HEK293T (cell line): ENCODE measurements around the gene HES7.

Experiments
- ARNT ChIP-seq: fragments of 450-650 bp; IDR thresholded peaks from 2 replicates; pipeline ENCODE4 v1.6.1; 2017; ENCODE audit warnings: mild to moderate bottlenecking
- BHLHE40 ChIP-seq: fragments of 450-650 bp; IDR thresholded peaks from 2 replicates; pipeline ENCODE4 v1.6.1; 2016; ENCODE audit warnings: mild to moderate bottlenecking, moderate library complexity, borderline replicate concordance
- CTBP1 ChIP-seq: fragments of 450-650 bp; IDR thresholded peaks from 2 replicates; pipeline ENCODE4 v1.6.1; 2016; ENCODE audit warnings: borderline replicate concordance
- ELF4 ChIP-seq: fragments of 450-650 bp; IDR thresholded peaks from 2 replicates; pipeline ENCODE4 v1.6.1; 2017; ENCODE audit warnings: antibody characterized with exemption
- FOXA1 ChIP-seq: fragments of 450-650 bp; IDR thresholded peaks from 2 replicates; pipeline ENCODE4 v1.6.1; 2016; ENCODE audit warnings: mild to moderate bottlenecking
- FOXK2 ChIP-seq: fragments of 450-650 bp; IDR thresholded peaks from 2 replicates; pipeline ENCODE4 v1.6.1; 2016; ENCODE audit warnings: mild to moderate bottlenecking
- FOXM1 ChIP-seq: fragments of 450-650 bp; IDR thresholded peaks from 2 replicates; pipeline ENCODE4 v1.6.1; 2017; ENCODE audit warnings: mild to moderate bottlenecking, borderline replicate concordance
- LEF1 ChIP-seq: fragments of 450-650 bp; IDR thresholded peaks from 2 replicates; pipeline ENCODE4 v1.6.1; 2017; ENCODE audit warnings: mild to moderate bottlenecking, borderline replicate concordance
- NFRKB ChIP-seq: fragments of 450-650 bp; IDR thresholded peaks from 2 replicates; pipeline ENCODE4 v1.6.1; 2016; ENCODE audit warnings: mild to moderate bottlenecking, moderate library complexity
- SP1 ChIP-seq: fragments of 450-650 bp; IDR thresholded peaks from 2 replicates; pipeline ENCODE4 v1.6.1; 2017
- SUZ12 ChIP-seq: fragments of 450-650 bp; IDR thresholded peaks from 2 replicates; pipeline ENCODE4 v1.6.1; 2016; ENCODE audit warnings: mild to moderate bottlenecking
- TARDBP ChIP-seq: fragments of 450-650 bp; IDR thresholded peaks from 2 replicates; pipeline ENCODE4 v1.6.1; 2016

DNA sequence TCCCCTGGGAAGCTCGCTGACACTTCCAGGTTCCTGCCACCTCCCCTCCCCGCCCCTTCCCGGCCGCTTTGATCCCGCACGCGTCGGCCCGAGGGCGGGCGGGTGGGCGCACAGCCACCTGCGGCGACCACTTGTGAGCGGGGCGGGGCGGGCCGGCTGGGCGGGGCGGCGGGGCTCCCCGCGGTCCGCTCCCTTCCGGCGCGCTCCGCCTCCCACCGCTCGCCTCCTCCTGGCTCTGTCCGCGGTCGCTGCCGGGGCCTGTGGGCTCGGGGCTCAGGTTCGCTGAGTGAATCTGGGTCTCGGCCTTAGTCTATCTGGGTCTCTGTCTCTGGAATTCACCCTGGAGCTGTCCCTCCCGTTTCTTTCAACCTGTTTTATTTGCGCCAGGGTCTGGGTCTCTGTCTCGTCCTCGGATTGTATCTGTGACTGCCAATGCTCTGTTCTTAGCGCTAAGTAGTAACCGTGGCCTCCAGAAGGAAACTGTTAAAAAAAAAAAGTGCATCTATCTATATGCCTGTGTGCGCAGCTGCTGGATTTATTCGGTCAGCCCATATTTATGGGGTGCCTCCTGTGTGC lies 2.7 kb upstream of the HES7 start:
- TF ChIP-seq FOXA1: no peak
- TF ChIP-seq FOXM1: no peak
- TF ChIP-seq FOXK2: no peak
- TF ChIP-seq TARDBP: no peak
- no peak for TF ChIP-seq ELF4
- no peak for TF ChIP-seq NFRKB
- TF ChIP-seq BHLHE40: no peak
- no peak for TF ChIP-seq CTBP1
- TF ChIP-seq SP1: no peak
- no peak for TF ChIP-seq LEF1
- TF ChIP-seq ARNT: no peak
- TF ChIP-seq SUZ12: no peak
